Ovary (tissue), 3 donors: ENCODE measurements around the gene STX18.

Source experiments
- EP300 ChIP-seq: sonication (generic); formaldehyde crosslinking; IDR thresholded peaks from one replicate; pipeline ENCODE4 v1.6.1; 2017; ENCODE audit warnings: antibody characterized with exemption
- POLR2A ChIP-seq: fragments of 450-650 bp; IDR thresholded peaks from one replicate; pipeline ENCODE4 v1.6.1; 2017; ENCODE audit warnings: antibody characterized with exemption, mild to moderate bottlenecking, moderate library complexity
- TF ChIP-seq, protein P1 (sequence below), 3 donors: fragments of 450-650 bp in 2 of 3; fragments of 200-600 bp in 1 of 3; IDR thresholded peaks; one replicate each; pipeline versions ENCODE4 v1.5.1 to v1.8.0; 2016 to 2022; ENCODE audit warnings: antibody characterized with exemption in 3 of 3, mild to moderate bottlenecking in 1 of 3
- donor health status: DM: no; HTN: no; CAD: no.

DNA sequence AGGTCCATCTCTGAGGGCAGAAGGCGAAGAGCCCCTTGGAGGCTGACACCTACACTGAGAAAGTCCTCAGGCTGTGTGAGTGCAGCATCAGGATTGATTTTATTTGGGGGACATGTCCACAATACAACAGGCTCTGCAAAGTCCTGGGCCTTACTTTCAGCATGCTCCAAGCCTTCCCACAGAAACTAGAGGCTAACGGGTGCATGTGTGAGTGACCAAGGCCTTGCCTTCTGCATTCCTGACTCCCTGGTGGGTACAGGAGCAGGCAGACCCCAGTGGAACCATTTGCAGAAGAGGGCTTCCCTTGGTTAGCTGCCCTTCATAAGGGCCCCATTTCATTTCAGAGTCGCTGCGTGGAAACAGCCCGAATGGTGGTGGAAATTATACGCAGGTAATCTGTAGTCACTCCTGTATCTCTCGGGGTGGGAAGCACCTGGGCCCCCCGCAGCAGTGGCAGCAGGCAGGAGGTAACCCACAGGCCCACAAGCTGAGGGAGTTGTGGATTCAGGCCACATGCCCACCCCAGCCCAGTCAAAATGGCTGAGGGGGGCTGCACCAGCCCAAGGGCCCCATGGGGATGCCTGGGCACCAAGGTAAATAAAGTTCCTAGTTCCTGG lies 117.2 kb downstream of the STX18 start:
- TF ChIP-seq POLR2A (no peak), EP300 (no peak)
- TF ChIP-seq, protein P1, sequence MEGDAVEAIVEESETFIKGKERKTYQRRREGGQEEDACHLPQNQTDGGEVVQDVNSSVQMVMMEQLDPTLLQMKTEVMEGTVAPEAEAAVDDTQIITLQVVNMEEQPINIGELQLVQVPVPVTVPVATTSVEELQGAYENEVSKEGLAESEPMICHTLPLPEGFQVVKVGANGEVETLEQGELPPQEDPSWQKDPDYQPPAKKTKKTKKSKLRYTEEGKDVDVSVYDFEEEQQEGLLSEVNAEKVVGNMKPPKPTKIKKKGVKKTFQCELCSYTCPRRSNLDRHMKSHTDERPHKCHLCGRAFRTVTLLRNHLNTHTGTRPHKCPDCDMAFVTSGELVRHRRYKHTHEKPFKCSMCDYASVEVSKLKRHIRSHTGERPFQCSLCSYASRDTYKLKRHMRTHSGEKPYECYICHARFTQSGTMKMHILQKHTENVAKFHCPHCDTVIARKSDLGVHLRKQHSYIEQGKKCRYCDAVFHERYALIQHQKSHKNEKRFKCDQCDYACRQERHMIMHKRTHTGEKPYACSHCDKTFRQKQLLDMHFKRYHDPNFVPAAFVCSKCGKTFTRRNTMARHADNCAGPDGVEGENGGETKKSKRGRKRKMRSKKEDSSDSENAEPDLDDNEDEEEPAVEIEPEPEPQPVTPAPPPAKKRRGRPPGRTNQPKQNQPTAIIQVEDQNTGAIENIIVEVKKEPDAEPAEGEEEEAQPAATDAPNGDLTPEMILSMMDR (IDR thresholded peaks at IDR 0.05), result no peak
